SU-DHL-6 (cell line): Measurements from ENCODE around the gene DUS1L.

ENCODE experiments used
- CTCF ChIP-seq: fragments of 200-600 bp; sonication (generic); IDR thresholded peaks from one replicate; pipeline ENCODE4 v1.5.1; 2017; ENCODE audit warnings: antibody characterized with exemption, mild to moderate bottlenecking, low read length, moderate library complexity; ENCODE audit not compliant: insufficient read depth, poor library complexity, severe bottlenecking
- EZH2phosphoT487 ChIP-seq: fragments of 200-600 bp; sonication (generic), shearing (Covaris generic); conservative IDR thresholded peaks from 2 replicates; pipeline ENCODE4 v1.6.1; 2018; ENCODE audit warnings: mild to moderate bottlenecking, antibody characterized with exemption, low read length, moderate library complexity, mixed read lengths

DNA sequence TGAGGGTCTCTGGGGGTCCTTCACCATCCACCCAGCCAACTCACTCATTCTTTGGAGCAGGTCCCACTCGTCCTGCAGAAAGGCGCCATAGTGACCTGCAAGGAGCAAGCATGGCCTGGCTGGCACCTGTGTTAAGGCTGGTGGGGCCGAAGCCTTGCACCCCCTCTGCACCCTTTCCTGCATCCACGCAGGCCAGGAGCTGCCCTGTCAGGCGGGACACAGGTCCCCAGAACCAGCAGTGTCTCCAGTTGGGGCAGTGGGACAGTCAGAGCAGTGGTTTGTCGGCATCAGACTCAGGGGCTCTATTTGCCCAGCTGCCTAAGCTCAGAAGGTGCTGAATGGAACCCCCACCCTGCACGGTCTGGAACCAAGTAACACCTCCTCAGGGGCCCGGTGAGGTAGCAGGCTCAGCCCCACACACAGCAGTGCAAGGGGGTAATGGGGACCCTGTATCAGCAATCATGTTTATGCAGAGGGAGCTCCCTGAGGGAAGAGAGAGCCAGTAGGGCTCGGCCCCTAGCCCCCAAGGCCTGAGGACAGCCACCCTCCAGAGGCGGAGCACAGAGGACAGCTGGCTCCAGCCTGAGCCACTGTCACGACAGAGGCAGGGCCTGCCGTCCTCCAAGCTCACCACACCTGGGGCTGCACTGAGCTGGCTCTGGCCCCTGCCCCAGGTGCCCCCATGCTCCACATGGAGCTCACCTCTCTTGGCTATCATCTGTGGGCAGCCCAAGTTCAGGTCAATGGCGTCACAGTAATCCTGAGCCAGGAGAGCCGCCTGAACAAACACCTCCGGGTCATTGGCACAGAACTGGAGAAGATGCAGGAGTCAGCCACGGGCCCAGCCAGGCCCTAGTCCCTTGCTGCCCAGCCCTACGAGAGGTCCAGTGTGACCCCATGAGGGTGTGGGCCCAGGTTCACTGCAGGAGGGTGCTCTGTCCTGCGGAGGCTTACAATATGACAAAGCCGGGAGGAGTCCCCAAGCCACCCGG is 1.9 kb downstream of the DUS1L start:
- TF ChIP-seq CTCF (no peak), EZH2phosphoT487 (no peak)
